Measurements from ENCODE around the gene MYNN.

MYNN gene

GRCh38 chr3:169758359-169758994 is 14.7 kb upstream of the MYNN start:
- Histone ChIP-seq H3K9me3 (ENCODE audit: control insufficient read depth, insufficient read depth, low read depth, low read length) (peaks cover 7% of the 10 kb centered on the region), H3K4me1 (ENCODE audit: control insufficient read depth, insufficient read depth, low read length) (no peaks in the 10 kb centered on the region), H3K36me3 (ENCODE audit: control insufficient read depth, insufficient read depth, low read length) (no peaks in the 10 kb centered on the region), H3K9ac (ENCODE audit: low read length) (no peak overlapping the region), H3K27me3 (ENCODE audit: control insufficient read depth, insufficient read depth, low read length) (no peaks in the 10 kb centered on the region), H3K27ac (ENCODE audit: low read depth, low read length) (no peak overlapping the region), H3K4me3 (ENCODE audit: low read depth, low read length) (no peak overlapping the region)

- H3K4me3 ChIP-seq (ENCODE audit: low read depth, low read length) = no peak overlapping the region
- no peaks in the 10 kb centered on the region for H3K27me3 ChIP-seq (ENCODE audit: control insufficient read depth, insufficient read depth, low read length)
- H3K27ac ChIP-seq (ENCODE audit: low read depth, low read length) = no peak overlapping the region
- H3K9me3 ChIP-seq (ENCODE audit: control insufficient read depth, insufficient read depth, low read depth, low read length) = peaks cover 10% of the 10 kb centered on the region
- no peaks in the 10 kb centered on the region for H3K36me3 ChIP-seq (ENCODE audit: control insufficient read depth, insufficient read depth, low read length)
- H3K4me1 ChIP-seq (ENCODE audit: control insufficient read depth, insufficient read depth, low read length) = no peaks in the 10 kb centered on the region
- H3K9ac ChIP-seq (ENCODE audit: low read length) = no peak overlapping the region
Measured at GRCh38 chr3:169759256-169759655, 13.9 kb upstream of the MYNN start.

- H3K9me3 ChIP-seq (ENCODE audit: control insufficient read depth, insufficient read depth, low read depth, low read length) = peaks cover 10% of the 10 kb centered on the region
- no peak overlapping the region for H3K4me3 ChIP-seq (ENCODE audit: low read depth, low read length)
- no peak overlapping the region for H3K27ac ChIP-seq (ENCODE audit: low read depth, low read length)
- no peak overlapping the region for H3K9ac ChIP-seq (ENCODE audit: low read length)
- H3K27me3 ChIP-seq (ENCODE audit: control insufficient read depth, insufficient read depth, low read length) = no peaks in the 10 kb centered on the region
- H3K4me1 ChIP-seq (ENCODE audit: control insufficient read depth, insufficient read depth, low read length) = no peaks in the 10 kb centered on the region
- H3K36me3 ChIP-seq (ENCODE audit: control insufficient read depth, insufficient read depth, low read length) = no peaks in the 10 kb centered on the region
Measured at GRCh38 chr3:169760479-169760878, 12.7 kb upstream of the MYNN start.

GRCh38 chr3:169764312-169764881 is 8.8 kb upstream of the MYNN start:
- Histone ChIP-seq H3K9me3 (ENCODE audit: control insufficient read depth, insufficient read depth, low read depth, low read length) (peaks cover 10% of the 10 kb centered on the region), H3K36me3 (ENCODE audit: control insufficient read depth, insufficient read depth, low read length) (no peaks in the 10 kb centered on the region), H3K27me3 (ENCODE audit: control insufficient read depth, insufficient read depth, low read length) (no peaks in the 10 kb centered on the region), H3K4me1 (ENCODE audit: control insufficient read depth, insufficient read depth, low read length) (no peaks in the 10 kb centered on the region), H3K4me3 (ENCODE audit: low read depth, low read length) (peak overlapping the region; percentile 70), H3K27ac (ENCODE audit: low read depth, low read length) (peak overlapping the region; percentile 85), H3K9ac (ENCODE audit: low read length) (peak overlapping the region; percentile 92)

GRCh38 chr3:169764882-169765612 is 8.1 kb upstream of the MYNN start, which contains the start of gene TERC:
TERC (minus strand) TSS chr3:169765060.
- peak within 1 kb of the TSS; percentile 70 for H3K4me3 ChIP-seq (ENCODE audit: low read depth, low read length)

GRCh38 chr3:169769287-169770181 is 3.7 kb upstream of the MYNN start, which contains the start of gene ACTRT3:
ACTRT3 (minus strand) TSS chr3:169769561; CDS start chr3:169769520, 41 bp downstream.
- Histone ChIP-seq H3K36me3 (ENCODE audit: control insufficient read depth, insufficient read depth, low read length) (peaks cover 3% of the 10 kb centered on the region), H3K4me3 (ENCODE audit: low read depth, low read length) (peak within 1 kb of the TSS; percentile 70), H3K9ac (ENCODE audit: low read length) (peak within 1 kb of the TSS; percentile 32), H3K27me3 (ENCODE audit: control insufficient read depth, insufficient read depth, low read length) (no peaks in the 10 kb centered on the region), H3K4me1 (ENCODE audit: control insufficient read depth, insufficient read depth, low read length) (peaks cover 7% of the 10 kb centered on the region), H3K9me3 (ENCODE audit: control insufficient read depth, insufficient read depth, low read depth, low read length) (no peaks in the 10 kb centered on the region), H3K27ac (ENCODE audit: low read depth, low read length) (peak within 1 kb of the TSS; percentile 35; the same call in 1 of the 2 replicates)

More at GRCh38 chr3:169764882-169765612, 8.1 kb upstream of the MYNN start, which contains the start of gene TERC:
- no peaks in the 10 kb centered on the region for H3K36me3 ChIP-seq (ENCODE audit: control insufficient read depth, insufficient read depth, low read length)
- H3K9ac ChIP-seq (ENCODE audit: low read length) = peak within 1 kb of the TSS; percentile 92
- no peaks in the 10 kb centered on the region for H3K27me3 ChIP-seq (ENCODE audit: control insufficient read depth, insufficient read depth, low read length)
- no peaks in the 10 kb centered on the region for H3K4me1 ChIP-seq (ENCODE audit: control insufficient read depth, insufficient read depth, low read length)
- H3K9me3 ChIP-seq (ENCODE audit: control insufficient read depth, insufficient read depth, low read depth, low read length) = peaks cover 10% of the 10 kb centered on the region
- H3K27ac ChIP-seq (ENCODE audit: low read depth, low read length) = peak within 1 kb of the TSS; percentile 85

GRCh38 chr3:169771497-169772304 is 1.5 kb upstream of the MYNN start:
- no peaks in the 10 kb centered on the region for H3K9me3 ChIP-seq (ENCODE audit: control insufficient read depth, insufficient read depth, low read depth, low read length)
- H3K4me1 ChIP-seq (ENCODE audit: control insufficient read depth, insufficient read depth, low read length) = peaks cover 18% of the 10 kb centered on the region
- H3K4me3 ChIP-seq (ENCODE audit: low read depth, low read length) = peak overlapping the region; percentile 91
- peaks cover 20% of the 10 kb centered on the region for H3K36me3 ChIP-seq (ENCODE audit: control insufficient read depth, insufficient read depth, low read length)
- no peaks in the 10 kb centered on the region for H3K27me3 ChIP-seq (ENCODE audit: control insufficient read depth, insufficient read depth, low read length)
- peak overlapping the region; percentile 93 for H3K9ac ChIP-seq (ENCODE audit: low read length)
- peak overlapping the region; percentile 30; the same call in 1 of the 2 replicates for H3K27ac ChIP-seq (ENCODE audit: low read depth, low read length)

GRCh38 chr3:169772305-169772896 is 795 bp upstream of the MYNN start:
- peak overlapping the region; percentile 93 for H3K9ac ChIP-seq (ENCODE audit: low read length)
- peaks cover 18% of the 10 kb centered on the region for H3K4me1 ChIP-seq (ENCODE audit: control insufficient read depth, insufficient read depth, low read length)
- H3K27me3 ChIP-seq (ENCODE audit: control insufficient read depth, insufficient read depth, low read length) = no peaks in the 10 kb centered on the region
- H3K27ac ChIP-seq (ENCODE audit: low read depth, low read length) = peak overlapping the region; percentile 86
- peak overlapping the region; percentile 91 for H3K4me3 ChIP-seq (ENCODE audit: low read depth, low read length)
- peaks cover 27% of the 10 kb centered on the region for H3K36me3 ChIP-seq (ENCODE audit: control insufficient read depth, insufficient read depth, low read length)
- H3K9me3 ChIP-seq (ENCODE audit: control insufficient read depth, insufficient read depth, low read depth, low read length) = no peaks in the 10 kb centered on the region

GRCh38 chr3:169774186-169774585 is 990 bp downstream of the MYNN start:
- Histone ChIP-seq H3K4me3 (ENCODE audit: low read depth, low read length) (peak overlapping the region; percentile 91), H3K27ac (ENCODE audit: low read depth, low read length) (no peak overlapping the region; the same call in 1 of the 2 replicates)

More at GRCh38 chr3:169774186-169774585, 990 bp downstream of the MYNN start:
- H3K4me1 ChIP-seq (ENCODE audit: control insufficient read depth, insufficient read depth, low read length) = peaks cover 18% of the 10 kb centered on the region
- H3K27me3 ChIP-seq (ENCODE audit: control insufficient read depth, insufficient read depth, low read length) = no peaks in the 10 kb centered on the region
- H3K36me3 ChIP-seq (ENCODE audit: control insufficient read depth, insufficient read depth, low read length) = peaks cover 44% of the 10 kb centered on the region
- H3K9ac ChIP-seq (ENCODE audit: low read length) = no peak overlapping the region
- no peaks in the 10 kb centered on the region for H3K9me3 ChIP-seq (ENCODE audit: control insufficient read depth, insufficient read depth, low read depth, low read length)

Measured in HUES6 (cell line).